Karpas-422 (cell line): Measurements from ENCODE around the gene KIRREL1. TPM values are rescaled to one million over a fixed set of nuclear protein-coding genes. Genes with fewer than 3 reads are reported as not detected.

Experiments
- DNase-seq: peaks from one replicate; pipeline ENCODE4 v3.0.0-alpha.2; 2015
- H2AFZ ChIP-seq: fragments of 200-600 bp; sonication (generic); 2 replicates; pipeline ENCODE4 v1.6.1; 2014; ENCODE audit warnings: antibody characterized with exemption, low read length, mixed read lengths
- H3K27ac ChIP-seq: fragments of 200-600 bp; sonication (generic); 2 replicates; pipeline ENCODE4 v1.5.1; 2014; ENCODE audit warnings: mild to moderate bottlenecking, low read length, moderate library complexity
- H3K27me3 ChIP-seq: fragments of 200-600 bp; sonication (generic); 2 replicates; pipeline ENCODE4 v1.6.1; 2014; ENCODE audit warnings: low read length, mixed read lengths
- H3K36me3 ChIP-seq: fragments of 200-600 bp; sonication (generic); 2 replicates; pipeline ENCODE4 v1.6.1; 2014; ENCODE audit warnings: low read length, mixed read lengths; ENCODE audit not compliant: insufficient read depth
- H3K4me1 ChIP-seq: fragments of 200-600 bp; sonication (generic); 2 replicates; pipeline ENCODE4 v1.6.1; 2014; ENCODE audit warnings: mild to moderate bottlenecking, low read length, mixed read lengths
- H3K4me2 ChIP-seq: fragments of 200-600 bp; sonication (generic); 2 replicates; pipeline ENCODE4 v1.6.1; 2014; ENCODE audit warnings: low read length, low read depth, mild to moderate bottlenecking; ENCODE audit not compliant: poor library complexity, severe bottlenecking
- H3K4me3 ChIP-seq: fragments of 200-600 bp; sonication (generic); 2 replicates; pipeline ENCODE4 v1.5.1; 2014; ENCODE audit warnings: mild to moderate bottlenecking, antibody characterized with exemption, low read length, mixed read lengths
- H3K79me2 ChIP-seq: fragments of 200-600 bp; sonication (generic); 2 replicates; pipeline ENCODE4 v1.6.1; 2014; ENCODE audit warnings: mild to moderate bottlenecking, low read length, mixed read lengths
- H3K9ac ChIP-seq: fragments of 200-600 bp; sonication (generic); 2 replicates; pipeline ENCODE4 v1.6.0; 2014; ENCODE audit warnings: low read length
- H3K9me2 ChIP-seq: fragments of 200-600 bp; sonication (generic), shearing (Covaris generic); replicated peaks from 2 replicates; pipeline ENCODE4 v1.6.0; 2014; ENCODE audit warnings: mild to moderate bottlenecking, low read length, moderate library complexity; ENCODE audit not compliant: insufficient read depth
- H3K9me3 ChIP-seq: fragments of 300-700, 200-600 bp; sonication (generic); 2 replicates; pipeline ENCODE4 v1.6.1; 2014; ENCODE audit warnings: low read length, mixed read lengths
- H4K20me1 ChIP-seq: fragments of 200-600 bp; sonication (generic); 2 replicates; pipeline ENCODE4 v1.6.1; 2014; ENCODE audit warnings: mild to moderate bottlenecking, antibody characterized with exemption, low read length, low read depth; ENCODE audit not compliant: insufficient read depth
- total RNA-seq: library from RNA; depleted of rRNA; stranded (reverse); fragments of >200 nt; shearing (Covaris generic); gene quantifications from 2 replicates; pipeline ENCODE4 v1.2.3, GENCODE V29; 2014; ENCODE audit warnings: low replicate concordance

The KIRREL1 gene
- total RNA-seq, 1 experiment from 2014 or later, result not detected

DNA sequence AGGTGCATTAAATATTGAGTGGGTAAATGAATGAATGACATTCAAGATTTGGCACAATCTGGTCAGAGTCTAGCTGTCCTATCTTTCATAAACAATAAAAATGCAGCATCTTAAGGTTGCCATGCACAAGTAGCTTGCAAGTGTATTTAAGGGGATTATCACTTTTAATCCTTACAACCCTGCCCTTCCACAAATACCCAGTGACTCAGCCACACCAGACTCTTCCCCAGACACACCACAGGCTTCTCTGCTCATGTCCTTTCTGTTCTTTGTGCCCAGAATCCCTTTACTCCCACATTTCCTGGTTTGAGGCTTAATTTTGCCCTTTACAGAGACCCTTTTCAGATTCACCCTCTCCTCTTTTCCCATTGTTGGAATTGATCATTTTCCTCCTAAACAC, 59.8 kb downstream of the KIRREL1 start:
- H3K27me3 ChIP-seq, result no peaks in the 10 kb centered on the region; the same call in 1 of the 2 replicates
- H3K79me2 ChIP-seq, result no peaks in the 10 kb centered on the region
- no peak for DNase-seq

DNA sequence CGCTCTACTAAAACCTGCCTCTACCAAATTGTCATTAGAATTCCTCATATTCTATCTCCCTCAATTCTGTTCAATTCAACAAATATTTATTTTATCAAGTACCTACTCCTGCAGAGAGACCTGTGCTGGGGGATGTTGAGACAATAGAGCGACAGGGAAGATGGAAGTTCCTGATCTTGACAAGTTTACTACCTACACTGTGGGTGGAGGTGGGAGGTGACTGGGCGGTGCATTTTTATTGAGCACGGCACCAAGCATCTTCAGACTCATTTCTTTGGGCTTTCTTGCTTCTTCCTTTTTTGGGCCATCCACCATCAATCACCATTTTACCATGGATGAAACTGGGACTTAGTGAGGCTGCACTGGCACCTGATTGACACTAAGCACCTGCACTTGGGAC, 61.3 kb downstream of the KIRREL1 start:
- H2AFZ ChIP-seq, result no peak overlapping the region
- no peak for DNase-seq
- H3K9me2 ChIP-seq, result no peaks in the 10 kb centered on the region
- no peak overlapping the region for H3K27ac ChIP-seq
- no peaks in the 10 kb centered on the region for H3K36me3 ChIP-seq
- H3K4me3 ChIP-seq, result no peak overlapping the region
- no peak overlapping the region for H3K9ac ChIP-seq
- no peaks in the 10 kb centered on the region; the same call in 1 of the 2 replicates for H4K20me1 ChIP-seq
- no peak overlapping the region for H3K4me2 ChIP-seq
- no peaks in the 10 kb centered on the region for H3K27me3 ChIP-seq
- no peaks in the 10 kb centered on the region for H3K4me1 ChIP-seq
- H3K79me2 ChIP-seq, result no peaks in the 10 kb centered on the region
- H3K9me3 ChIP-seq, result no peaks in the 10 kb centered on the region

More for the DNA sequence above, 59.8 kb downstream of the KIRREL1 start:
- no peaks in the 10 kb centered on the region for H3K9me3 ChIP-seq
- no peaks in the 10 kb centered on the region for H3K9me2 ChIP-seq
- H3K27ac ChIP-seq, result no peak overlapping the region
- H3K4me2 ChIP-seq, result no peak overlapping the region
- no peak overlapping the region for H3K9ac ChIP-seq
- H3K4me3 ChIP-seq, result no peak overlapping the region
- H3K36me3 ChIP-seq, result no peaks in the 10 kb centered on the region
- H3K4me1 ChIP-seq, result no peaks in the 10 kb centered on the region
- H2AFZ ChIP-seq, result no peak overlapping the region
- no peaks in the 10 kb centered on the region; the same call in 1 of the 2 replicates for H4K20me1 ChIP-seq

DNA sequence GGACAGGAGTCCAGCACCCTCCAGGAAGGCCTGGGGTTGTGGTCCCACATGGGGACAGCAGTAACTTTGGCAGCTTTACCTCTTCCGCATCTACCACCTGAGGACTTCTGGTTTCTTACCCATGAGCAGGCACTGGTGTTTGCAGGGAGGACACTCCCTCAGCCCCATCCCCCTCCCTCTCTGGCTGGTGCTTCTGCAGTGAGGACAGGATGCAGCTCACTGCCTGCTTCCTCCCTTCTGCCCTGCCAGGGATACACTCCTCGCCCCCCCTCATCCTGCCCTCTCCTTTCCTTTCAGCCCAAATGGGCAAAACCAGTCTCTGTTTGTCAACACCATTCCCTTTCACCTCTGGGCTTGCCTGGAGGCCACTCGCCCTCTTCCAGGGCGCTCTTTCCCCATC, 62.4 kb downstream of the KIRREL1 start:
- H4K20me1 ChIP-seq, result no peaks in the 10 kb centered on the region; the same call in 1 of the 2 replicates
- no peak overlapping the region for H3K9ac ChIP-seq
- H3K4me1 ChIP-seq, result no peaks in the 10 kb centered on the region
- H3K4me3 ChIP-seq, result no peak overlapping the region
- H2AFZ ChIP-seq, result no peak overlapping the region
- no peaks in the 10 kb centered on the region for H3K79me2 ChIP-seq
- DNase-seq, result no peak
- no peaks in the 10 kb centered on the region for H3K27me3 ChIP-seq
- no peaks in the 10 kb centered on the region for H3K36me3 ChIP-seq
- H3K4me2 ChIP-seq, result no peak overlapping the region
- no peaks in the 10 kb centered on the region for H3K9me3 ChIP-seq
- H3K9me2 ChIP-seq, result no peaks in the 10 kb centered on the region
- no peak overlapping the region for H3K27ac ChIP-seq

DNA sequence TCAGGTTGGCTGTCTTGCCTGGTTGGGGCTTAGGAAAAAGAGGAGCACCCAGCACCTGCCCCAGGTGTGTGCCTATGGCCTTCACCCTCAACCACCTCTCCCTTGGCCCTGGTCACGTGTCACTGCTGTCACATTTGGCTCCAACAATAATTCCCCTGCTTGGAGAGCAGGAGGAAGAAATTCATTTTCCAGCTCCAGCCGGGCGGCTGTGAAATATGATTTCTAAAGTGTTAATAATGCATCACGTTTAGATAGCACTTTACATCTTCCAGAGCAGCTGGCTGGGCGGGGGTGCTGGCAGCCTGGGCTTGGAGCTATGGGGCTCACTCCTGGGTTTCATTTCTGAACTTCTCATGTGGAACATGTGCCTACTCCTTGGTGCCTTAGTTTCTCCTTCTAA, 63.1 kb downstream of the KIRREL1 start:
- Histone ChIP-seq H3K27ac (no peak overlapping the region), H3K4me2 (no peak overlapping the region), H2AFZ (no peak overlapping the region), H3K9me2 (no peaks in the 10 kb centered on the region), H3K4me3 (no peak overlapping the region), H3K4me1 (no peaks in the 10 kb centered on the region), H3K27me3 (no peaks in the 10 kb centered on the region), H3K9ac (no peak overlapping the region), H3K9me3 (no peaks in the 10 kb centered on the region), H3K36me3 (no peaks in the 10 kb centered on the region), H3K79me2 (no peaks in the 10 kb centered on the region), H4K20me1 (no peaks in the 10 kb centered on the region; the same call in 1 of the 2 replicates)
- no peak for DNase-seq

DNA sequence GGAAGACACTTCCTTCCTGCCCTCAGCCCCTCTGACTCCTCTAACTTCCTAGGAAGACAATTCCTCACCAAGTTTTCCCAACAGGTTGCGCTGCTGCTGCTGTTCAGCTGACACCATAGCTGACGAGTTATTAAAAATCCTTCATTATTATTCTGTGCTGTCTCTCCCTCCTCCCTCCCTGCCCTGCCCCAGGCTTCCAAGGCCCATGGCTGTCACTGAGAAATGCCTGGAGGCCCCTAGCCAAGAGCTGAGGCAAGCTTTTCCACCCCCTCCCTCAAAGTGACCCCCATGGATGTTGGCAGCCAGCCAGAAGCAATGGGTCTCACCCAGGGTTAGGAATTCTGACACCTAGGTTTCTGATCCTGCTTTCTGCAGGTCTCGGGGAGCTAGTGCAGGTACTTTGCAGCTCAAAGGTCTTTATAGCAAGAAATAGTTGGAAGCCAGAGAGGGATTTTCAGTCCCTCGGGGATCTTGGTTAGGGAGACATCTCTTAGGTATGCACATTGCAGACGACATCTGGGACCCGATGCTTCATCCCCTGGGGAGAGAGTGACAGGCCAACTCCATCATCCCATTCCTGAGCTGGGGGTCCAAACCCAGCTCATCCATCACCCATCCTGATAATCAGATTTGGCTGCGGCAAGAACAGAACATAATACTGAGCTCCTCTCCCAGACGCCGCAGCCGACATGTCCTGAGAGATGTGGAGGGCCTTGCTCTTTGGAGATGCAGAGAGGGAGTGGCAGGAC, 65.0 kb downstream of the KIRREL1 start:
- Histone ChIP-seq H2AFZ (no peak overlapping the region), H3K27ac (no peak overlapping the region), H3K79me2 (no peaks in the 10 kb centered on the region), H4K20me1 (no peaks in the 10 kb centered on the region; the same call in 1 of the 2 replicates), H3K9ac (no peak overlapping the region), H3K36me3 (no peaks in the 10 kb centered on the region), H3K9me3 (no peaks in the 10 kb centered on the region), H3K9me2 (no peaks in the 10 kb centered on the region), H3K4me3 (no peak overlapping the region), H3K4me2 (no peak overlapping the region), H3K27me3 (no peaks in the 10 kb centered on the region), H3K4me1 (no peaks in the 10 kb centered on the region)
- no peak for DNase-seq

DNA sequence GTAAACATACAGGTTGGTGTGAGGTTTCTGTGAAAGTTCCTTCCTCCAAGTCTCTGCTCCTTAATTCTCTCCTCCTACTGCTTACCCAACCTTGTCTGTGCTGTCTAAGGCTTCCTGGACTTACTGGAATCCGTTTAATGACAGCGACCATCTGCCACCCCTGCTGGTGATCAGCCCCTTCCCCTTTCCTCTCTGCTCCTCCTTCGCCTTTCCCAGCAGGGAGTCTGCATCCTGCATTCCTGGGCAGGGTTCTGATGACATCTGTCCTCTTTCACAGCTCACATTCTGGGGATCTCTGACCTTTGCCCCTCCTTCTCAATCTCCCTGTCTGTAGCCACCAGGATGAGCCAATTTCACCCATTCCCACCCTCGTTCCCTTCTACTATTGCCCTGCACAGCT, 66.5 kb downstream of the KIRREL1 start:
- no peak for DNase-seq

DNA sequence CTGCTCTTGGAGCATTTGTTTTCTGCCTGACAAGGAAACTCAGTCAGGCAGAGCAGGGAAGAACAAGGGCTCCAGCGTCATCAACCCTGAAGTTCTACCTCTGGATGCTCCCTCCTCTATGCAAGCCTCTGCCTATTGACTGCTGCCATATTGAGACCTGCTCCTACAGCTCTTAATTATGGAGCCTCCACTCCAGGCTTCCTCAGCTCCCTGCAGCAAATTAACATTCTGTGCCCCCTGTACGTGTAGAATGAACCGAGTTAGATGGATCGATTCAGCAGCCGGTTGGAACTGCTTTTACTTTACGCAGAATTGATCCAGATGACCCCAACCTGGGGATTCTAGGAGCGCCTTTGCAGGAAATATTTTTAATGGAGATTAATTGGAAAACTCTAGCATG, 68.7 kb downstream of the KIRREL1 start:
- DNase-seq, result no peak
- no peak overlapping the region for H3K4me3 ChIP-seq
- no peak overlapping the region for H2AFZ ChIP-seq
- H3K27ac ChIP-seq, result no peak overlapping the region
- no peaks in the 10 kb centered on the region for H3K36me3 ChIP-seq
- H3K4me1 ChIP-seq, result no peaks in the 10 kb centered on the region
- H3K9me3 ChIP-seq, result no peaks in the 10 kb centered on the region
- H3K4me2 ChIP-seq, result no peak overlapping the region
- no peaks in the 10 kb centered on the region for H3K9me2 ChIP-seq
- no peaks in the 10 kb centered on the region for H4K20me1 ChIP-seq
- no peaks in the 10 kb centered on the region for H3K27me3 ChIP-seq
- no peaks in the 10 kb centered on the region for H3K79me2 ChIP-seq
- H3K9ac ChIP-seq, result no peak overlapping the region

More for the DNA sequence above, 66.5 kb downstream of the KIRREL1 start:
- no peak overlapping the region for H3K9ac ChIP-seq
- no peaks in the 10 kb centered on the region for H3K27me3 ChIP-seq
- no peaks in the 10 kb centered on the region for H3K36me3 ChIP-seq
- no peaks in the 10 kb centered on the region for H3K79me2 ChIP-seq
- H4K20me1 ChIP-seq, result no peaks in the 10 kb centered on the region; the same call in 1 of the 2 replicates
- no peak overlapping the region for H2AFZ ChIP-seq
- no peaks in the 10 kb centered on the region for H3K9me2 ChIP-seq
- no peaks in the 10 kb centered on the region for H3K9me3 ChIP-seq
- H3K4me3 ChIP-seq, result no peak overlapping the region
- no peaks in the 10 kb centered on the region for H3K4me1 ChIP-seq
- H3K4me2 ChIP-seq, result no peak overlapping the region
- no peak overlapping the region for H3K27ac ChIP-seq

DNA sequence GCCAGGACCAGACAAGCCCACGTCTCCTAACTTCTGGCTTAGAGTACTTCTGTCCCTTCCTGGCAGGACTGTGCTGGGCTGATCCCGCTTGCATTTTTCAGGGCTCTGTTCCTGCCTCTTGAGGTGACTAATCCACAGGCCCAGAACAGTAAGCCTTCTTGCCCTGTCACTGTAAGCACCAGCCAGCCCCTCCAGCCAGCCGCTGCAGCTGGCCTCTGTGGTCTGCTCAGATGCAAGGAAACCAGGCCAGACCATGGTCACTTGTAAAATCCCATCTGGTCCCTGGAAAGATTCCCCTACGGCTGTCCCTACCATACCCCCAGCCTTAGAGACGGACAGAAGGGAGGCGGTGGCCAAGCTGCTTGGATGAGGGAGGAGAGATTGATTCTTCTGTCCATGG, 74.2 kb downstream of the KIRREL1 start:
- Histone ChIP-seq H3K27ac (no peak overlapping the region), H3K36me3 (no peaks in the 10 kb centered on the region), H3K27me3 (no peaks in the 10 kb centered on the region), H3K4me2 (no peak overlapping the region), H4K20me1 (no peaks in the 10 kb centered on the region), H3K9me3 (no peaks in the 10 kb centered on the region), H3K79me2 (no peaks in the 10 kb centered on the region), H3K4me3 (no peak overlapping the region), H3K9ac (no peak overlapping the region), H2AFZ (no peak overlapping the region), H3K4me1 (no peaks in the 10 kb centered on the region), H3K9me2 (no peaks in the 10 kb centered on the region)
- no peak for DNase-seq
